GM18499 (cell line): ENCODE data around the gene KDF1.
"Not testable (repeated sequence)": the region's sequence is repeated elsewhere in the genome, so short reads cannot be mapped to it uniquely, and the experiment has no call there.

Experiments used
- ATAC-seq: cut with Tn5 transposase; IDR thresholded peaks from one replicate; pipeline ENCODE4 v1.9.1; 2021; ENCODE audit warnings: moderate number of reproducible peaks; ENCODE audit not compliant: insufficient read depth, unreplicated experiment

The KDF1 gene

GRCh38 chr1:26994787-26995517, 34.7 kb upstream of the KDF1 start:
- ATAC-seq: no peak

- ATAC-seq: no peak
These were observed 33.9 kb upstream of the KDF1 start for GRCh38 chr1:26994020-26994786.

- ATAC-seq: no peak
These were observed 33.2 kb upstream of the KDF1 start, which contains the start of gene TRNP1 for GRCh38 chr1:26993237-26994019. TRNP1 (plus strand) TSS chr1:26993692; CDS start chr1:26993787, 95 bp downstream.

DNA sequence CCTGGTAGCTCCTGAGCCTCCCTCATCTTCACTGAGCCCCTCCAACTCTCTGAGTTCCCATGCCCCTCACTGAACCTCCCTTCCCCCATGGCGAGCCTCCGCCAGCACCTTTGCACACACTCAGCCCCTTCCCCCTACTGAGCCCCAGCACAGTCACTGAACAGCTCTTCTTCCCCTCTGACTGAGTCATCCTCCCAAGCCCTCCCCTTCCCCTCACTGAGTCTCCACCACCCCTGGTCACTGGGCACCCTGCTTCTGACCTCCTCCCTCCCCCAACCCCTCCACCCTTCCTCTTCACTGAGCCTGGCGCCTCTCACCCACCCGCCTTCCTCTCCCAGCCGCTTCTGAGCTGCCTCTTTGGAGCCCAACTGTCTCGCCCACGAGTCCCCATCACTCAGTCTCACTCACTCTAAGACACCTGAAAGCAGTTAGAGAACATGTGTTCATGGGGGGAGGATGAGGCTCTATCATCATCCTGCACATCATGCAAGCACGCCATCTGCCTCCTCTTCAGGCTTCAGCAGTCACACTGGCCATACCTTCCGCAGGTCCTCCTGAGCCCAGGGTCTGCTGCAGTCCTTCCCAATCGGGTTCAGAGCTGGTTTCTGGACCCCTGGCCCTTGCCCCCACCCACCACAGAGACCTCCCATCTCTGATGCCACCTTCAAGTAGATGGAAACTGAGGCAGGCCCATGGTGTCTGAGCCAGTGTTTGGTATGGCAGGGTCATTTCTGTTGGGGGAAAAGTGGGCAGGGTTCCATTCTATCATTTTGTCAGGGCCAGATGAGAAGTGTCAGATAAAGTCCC, 31.2 kb upstream of the KDF1 start:
- no peak for ATAC-seq

DNA sequence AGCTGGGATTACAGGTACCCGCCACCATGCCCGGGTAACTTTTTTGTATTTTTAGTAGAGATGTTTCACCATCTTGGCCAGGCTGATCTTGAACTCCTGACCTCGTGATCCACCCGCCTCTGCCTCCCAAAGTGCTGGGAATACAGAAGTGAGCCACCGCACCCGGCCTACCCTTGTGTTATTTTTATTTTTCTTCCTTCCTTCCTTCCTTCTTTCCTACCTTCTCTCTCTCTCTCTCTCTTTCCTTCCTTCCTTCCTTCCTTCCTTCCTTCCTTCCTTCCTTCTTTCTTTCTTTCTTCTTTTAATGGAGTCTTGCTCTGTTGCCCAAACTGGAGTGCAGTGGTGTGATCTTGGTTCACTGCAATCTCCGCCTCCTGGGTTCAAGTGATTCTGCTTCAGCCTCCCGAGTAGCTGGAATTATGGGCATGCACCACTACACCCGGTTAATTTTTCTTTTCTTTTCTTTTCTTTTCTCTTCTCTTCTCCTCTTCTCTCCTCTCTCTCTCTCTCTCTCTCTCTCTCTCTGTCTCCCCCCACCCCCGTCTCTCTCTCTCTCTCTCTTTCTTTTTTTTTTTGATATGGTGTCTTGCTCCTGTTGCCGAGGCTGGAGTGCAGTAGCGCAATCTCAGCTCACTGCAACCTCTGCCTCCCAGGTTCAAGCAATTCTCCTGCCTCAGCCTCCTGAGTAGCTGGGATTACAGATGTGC, 29.3 kb upstream of the KDF1 start:
- not testable (repeated sequence) for ATAC-seq

DNA sequence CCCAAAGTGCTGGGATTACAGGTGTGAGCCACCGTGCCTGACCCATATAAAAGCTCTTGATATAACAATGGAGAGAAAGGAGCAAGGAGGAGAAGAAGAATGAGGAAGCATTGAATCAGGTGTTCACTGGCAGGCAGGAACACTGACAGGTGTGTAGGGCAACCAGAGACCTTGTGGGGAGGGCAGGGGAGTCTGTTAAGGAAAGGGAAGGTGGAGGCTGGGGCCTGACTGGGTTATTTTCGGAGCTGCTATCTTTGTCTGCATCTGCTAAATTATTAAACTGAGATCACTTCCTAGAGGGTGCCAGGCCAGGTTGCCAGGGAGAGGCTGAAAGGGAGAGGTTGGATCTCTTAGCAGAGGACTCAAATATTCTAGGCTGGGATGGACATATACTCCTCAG, 26.4 kb upstream of the KDF1 start:
- no peak for ATAC-seq

DNA sequence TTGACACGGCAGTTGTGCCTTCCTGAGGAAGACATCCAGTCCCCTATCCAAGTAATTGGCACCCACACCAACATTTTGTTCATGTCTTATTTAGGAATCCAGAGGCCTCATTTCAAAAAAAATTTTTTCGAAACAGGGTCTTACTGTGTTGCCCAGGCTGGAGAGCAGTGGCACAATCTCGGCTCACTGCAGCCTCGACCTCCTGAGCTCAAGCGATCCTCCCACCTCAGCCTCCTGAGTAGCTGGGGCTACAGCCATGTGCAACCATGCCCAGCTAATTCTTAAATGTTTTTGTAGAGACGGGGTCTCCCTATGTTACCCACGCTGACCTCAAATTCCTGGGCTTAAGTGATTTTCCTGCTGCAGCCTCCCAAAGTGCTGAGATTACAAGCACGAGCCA, 24.0 kb upstream of the KDF1 start:
- ATAC-seq: no peak

DNA sequence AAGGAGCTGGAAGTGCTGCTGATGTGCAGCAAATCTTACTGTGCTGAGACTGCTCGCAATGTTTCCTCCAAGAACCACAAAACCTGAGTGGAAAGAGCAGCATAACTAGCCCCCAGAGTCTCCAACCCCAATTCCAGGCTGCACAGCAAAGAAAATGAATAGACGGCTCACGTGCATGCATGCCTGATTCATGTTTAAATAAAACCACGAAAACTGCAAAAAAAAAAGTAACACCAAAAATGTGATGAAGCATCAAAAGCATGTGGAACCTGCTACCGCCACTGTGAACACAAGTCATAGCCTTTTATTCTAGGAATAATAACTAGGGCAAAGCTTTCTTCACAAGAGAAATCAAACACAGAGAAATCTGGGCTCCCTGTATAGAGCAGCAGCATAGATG, 23.6 kb upstream of the KDF1 start:
- no peak for ATAC-seq

GRCh38 chr1:26981146-26981846, 21.0 kb upstream of the KDF1 start:
- no peak for ATAC-seq

GRCh38 chr1:26978901-26979300, 18.6 kb upstream of the KDF1 start:
- ATAC-seq: no peak

GRCh38 chr1:26976621-26977510, 16.6 kb upstream of the KDF1 start:
- ATAC-seq: no peak

- no peak for ATAC-seq
These were observed 12.6 kb upstream of the KDF1 start for GRCh38 chr1:26972821-26973220.

- ATAC-seq: no peak
These were observed 12.1 kb upstream of the KDF1 start for GRCh38 chr1:26972390-26972789.

GRCh38 chr1:26971590-26971989, 11.3 kb upstream of the KDF1 start:
- ATAC-seq: no peak

DNA sequence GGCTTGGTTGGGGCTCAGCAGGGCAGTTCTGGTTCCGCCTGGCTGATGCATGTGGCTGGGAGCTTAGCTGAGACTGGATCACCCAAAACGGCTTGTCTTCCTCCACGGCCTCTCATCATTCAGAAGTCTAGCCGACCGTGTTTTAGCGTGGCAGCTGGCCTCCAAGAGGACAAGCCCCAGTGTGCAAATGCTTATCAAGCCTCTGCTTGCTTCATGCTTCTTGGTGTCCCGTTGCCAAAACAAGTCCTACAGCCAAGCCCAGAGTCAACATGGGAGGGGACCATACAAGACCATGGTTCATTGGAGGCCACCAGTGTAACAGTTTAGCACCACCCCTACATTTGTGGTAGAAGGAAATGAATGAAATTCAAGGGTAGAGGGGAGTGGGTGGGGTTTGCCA, 10.5 kb upstream of the KDF1 start:
- no peak for ATAC-seq

GRCh38 chr1:26965628-26966027, 5.4 kb upstream of the KDF1 start:
- no peak for ATAC-seq

DNA sequence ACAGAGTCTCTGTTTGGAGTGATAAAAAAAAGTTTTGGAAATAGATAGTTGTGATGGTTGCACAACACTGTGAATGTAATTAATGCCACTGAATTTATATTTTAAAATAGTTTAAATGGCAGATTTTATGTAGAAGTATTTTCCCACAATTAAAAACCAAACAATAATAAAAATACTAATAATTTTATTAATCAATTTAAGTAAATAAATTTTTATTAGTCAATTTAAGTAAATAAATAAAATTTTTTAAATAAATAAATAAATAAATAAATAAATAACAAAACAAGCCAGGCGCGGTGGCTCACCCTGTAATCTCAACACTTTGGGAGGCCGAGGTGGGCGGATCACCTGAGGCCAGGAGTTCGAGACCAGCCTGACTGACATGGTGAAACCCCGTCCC, 4.9 kb upstream of the KDF1 start:
- ATAC-seq: no peak

DNA sequence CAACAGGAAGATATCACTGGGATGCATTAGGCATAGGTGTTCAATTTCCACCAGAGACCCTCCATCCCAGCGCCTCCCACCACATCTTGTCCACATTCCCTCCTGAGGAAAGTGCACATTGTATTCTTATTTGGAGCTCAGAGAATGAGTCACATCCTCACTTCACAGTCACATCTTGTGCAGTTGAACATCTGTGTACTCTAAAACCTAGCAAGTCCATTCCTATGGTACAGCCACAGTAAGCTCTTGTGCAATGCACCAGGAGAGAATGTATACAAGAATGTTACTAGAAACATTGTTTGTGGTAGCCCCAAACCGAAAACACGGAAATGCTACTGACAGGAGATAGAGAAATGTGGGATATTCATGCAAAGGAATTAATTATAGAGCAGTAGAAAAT, 1.6 kb upstream of the KDF1 start:
- ATAC-seq: no peak
